Activated T-cell treated with anti-CD3 and anti-CD28 coated beads, Interleukin-2, amount 50 U/mL, for 1 hour (primary cell): Measurements from ENCODE around the gene HIBCH.
"Not testable (repeated sequence)": the region's sequence is repeated elsewhere in the genome, so short reads cannot be mapped to it uniquely, and the experiment has no call there.

ENCODE experiments used
- DNase-seq: peaks from one replicate; pipeline ENCODE4 v3.0.0-alpha.2; 2020

Gene HIBCH

GRCh38 chr2:190222745-190223144 lies 96.9 kb downstream of the HIBCH start:
- DNase-seq, result not testable (repeated sequence)

DNA sequence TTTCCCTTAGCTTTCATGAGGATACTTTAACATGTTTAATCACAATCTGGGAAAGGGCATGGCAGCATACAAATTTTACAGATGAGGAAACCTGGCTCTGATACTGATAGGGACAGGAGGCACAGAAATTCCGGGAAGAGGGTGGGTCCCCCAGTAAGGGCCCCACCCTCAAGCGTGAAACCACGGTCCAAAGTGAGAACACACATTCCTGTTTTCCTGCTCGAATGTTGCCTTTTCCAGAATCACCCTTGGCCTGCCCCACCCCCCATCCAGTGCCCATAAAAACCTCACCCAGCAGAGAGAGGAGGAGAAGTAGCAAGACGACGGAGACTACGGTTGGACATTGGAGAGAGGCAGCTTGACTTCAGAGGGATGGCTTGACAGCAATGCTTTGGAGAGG lies 98.2 kb downstream of the HIBCH start:
- no peak for DNase-seq

GRCh38 chr2:190219186-190219585 lies 100.4 kb downstream of the HIBCH start:
- DNase-seq, result no peak

DNA sequence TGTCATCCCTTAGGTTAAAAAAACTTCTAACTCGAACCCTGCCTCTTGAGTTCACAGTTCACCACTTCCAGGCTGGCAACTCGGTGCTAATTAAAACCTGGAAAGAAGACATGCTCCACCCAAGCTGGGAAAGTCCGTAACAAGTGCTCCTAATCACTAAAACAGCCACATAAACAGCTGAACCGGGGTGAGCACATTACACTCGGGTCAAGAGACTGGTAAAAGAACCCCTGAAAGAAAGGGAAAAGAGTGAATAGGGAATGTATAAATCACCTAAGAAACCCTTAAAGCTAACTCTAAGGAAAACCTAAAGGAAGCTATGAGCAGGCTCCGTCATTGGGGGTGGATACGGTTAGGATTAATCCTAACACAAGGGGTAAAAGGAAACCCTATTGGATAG lies 102.0 kb downstream of the HIBCH start:
- DNase-seq, result no peak

DNA sequence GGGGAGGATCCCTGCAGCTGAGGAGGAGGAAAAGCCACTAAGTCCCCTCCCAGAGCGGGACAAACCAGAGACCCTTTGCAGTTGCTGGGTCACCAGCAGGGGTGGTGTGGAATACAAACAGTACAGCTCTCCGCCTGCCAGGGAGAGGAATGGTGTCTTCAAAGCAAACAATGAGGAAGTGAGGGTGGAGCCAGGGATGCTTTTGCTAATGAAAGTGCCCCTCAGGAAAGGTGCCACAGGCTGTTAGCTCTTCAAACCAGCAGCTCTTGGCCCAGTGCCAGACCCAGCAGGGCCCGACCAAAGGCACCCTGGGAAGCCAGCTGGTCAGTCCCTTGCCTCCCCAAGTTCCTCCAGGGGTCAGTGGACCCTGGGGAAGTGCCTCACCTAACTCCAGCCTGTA lies 102.8 kb downstream of the HIBCH start:
- DNase-seq, result no peak

GRCh38 chr2:190215620-190216019 lies 104.0 kb downstream of the HIBCH start:
- DNase-seq, result no peak

DNA sequence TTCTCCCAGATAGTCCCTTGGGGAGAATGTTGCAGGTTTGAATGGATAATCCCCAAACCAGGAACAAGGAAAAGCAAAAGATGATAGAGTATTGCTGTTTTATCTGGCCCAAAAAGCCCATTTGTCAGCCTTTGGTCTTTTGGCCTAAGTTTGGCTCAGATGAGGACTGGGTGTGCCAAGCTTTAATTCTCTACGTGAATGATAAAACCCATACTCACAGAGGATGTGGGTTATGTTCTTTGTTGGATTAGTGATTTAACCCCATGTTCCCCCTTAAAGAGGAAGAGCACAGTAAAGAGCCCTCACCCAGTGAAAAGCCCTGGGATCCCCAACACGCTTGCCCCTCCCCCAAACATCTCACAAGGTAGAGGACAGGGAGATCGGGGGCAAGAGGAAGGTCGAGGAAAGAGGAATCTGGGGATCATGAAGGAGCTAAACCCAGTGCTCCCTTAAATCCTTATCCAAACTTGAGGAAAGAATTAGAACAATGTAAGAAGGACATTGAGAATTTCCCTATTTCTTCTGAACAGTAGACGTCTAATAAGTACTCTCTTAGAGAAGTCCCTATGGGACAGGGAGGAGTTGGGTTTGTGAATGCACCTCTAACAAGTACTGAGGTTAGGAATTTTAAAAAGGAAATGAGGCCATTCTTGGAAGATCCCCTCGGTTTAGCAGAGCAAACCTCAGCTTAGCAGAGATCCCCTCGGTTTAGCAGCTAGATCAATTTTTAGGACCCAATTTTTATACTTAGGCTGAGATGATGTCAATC lies 105.0 kb downstream of the HIBCH start:
- no peak for DNase-seq

GRCh38 chr2:190213441-190214335 lies 105.9 kb downstream of the HIBCH start:
- no peak for DNase-seq

DNA sequence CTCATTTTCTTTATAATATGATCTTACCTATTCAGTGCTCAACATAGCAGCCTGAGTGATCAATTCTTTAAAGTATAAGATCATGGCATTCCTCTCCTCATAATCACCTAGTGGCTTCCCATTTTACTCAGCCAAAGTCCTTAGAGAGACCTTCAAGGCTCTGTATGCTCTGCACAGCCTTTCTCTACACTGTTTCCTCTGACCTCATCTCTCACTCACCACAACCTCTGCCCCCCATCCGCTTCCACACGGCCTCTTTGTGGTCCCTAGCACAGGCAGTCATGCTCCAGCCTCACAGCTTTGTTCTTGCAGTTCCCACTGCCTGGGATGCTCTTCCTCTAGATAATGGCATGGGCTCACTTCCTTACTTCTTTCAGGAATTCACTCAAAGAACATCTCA lies 109.2 kb downstream of the HIBCH start:
- DNase-seq, result no peak

- no peak for DNase-seq
Observed at GRCh38 chr2:190209559-190209958, 110.1 kb downstream of the HIBCH start.

DNA sequence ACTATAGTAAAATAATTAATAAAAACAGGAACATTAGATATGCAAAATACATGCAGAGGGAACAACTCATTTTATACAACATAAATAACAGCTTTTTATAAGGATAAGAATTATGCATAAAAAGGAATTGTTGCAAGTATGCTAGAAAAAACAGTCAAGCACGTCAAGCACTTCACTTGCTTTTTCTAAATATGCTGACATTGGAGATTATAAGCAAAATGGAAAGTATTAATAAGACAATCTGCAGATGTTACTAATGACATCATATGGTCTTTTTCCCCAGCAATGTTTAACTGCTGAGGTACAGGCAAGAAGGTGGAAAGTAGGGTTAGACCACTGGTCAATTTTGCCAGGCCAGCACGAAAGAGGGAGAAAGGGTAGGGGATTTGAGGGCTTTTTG lies 111.7 kb downstream of the HIBCH start:
- DNase-seq, result no peak

GRCh38 chr2:190205657-190206056 lies 114.0 kb downstream of the HIBCH start:
- no peak for DNase-seq

- DNase-seq, result no peak
Observed at GRCh38 chr2:190202604-190203003, 117.0 kb downstream of the HIBCH start.

GRCh38 chr2:190202018-190202417 lies 117.6 kb downstream of the HIBCH start:
- no peak for DNase-seq

- DNase-seq, result no peak
Observed at GRCh38 chr2:190200603-190201002, 119.0 kb downstream of the HIBCH start.

GRCh38 chr2:190199530-190199929 lies 120.1 kb downstream of the HIBCH start:
- DNase-seq, result no peak

DNA sequence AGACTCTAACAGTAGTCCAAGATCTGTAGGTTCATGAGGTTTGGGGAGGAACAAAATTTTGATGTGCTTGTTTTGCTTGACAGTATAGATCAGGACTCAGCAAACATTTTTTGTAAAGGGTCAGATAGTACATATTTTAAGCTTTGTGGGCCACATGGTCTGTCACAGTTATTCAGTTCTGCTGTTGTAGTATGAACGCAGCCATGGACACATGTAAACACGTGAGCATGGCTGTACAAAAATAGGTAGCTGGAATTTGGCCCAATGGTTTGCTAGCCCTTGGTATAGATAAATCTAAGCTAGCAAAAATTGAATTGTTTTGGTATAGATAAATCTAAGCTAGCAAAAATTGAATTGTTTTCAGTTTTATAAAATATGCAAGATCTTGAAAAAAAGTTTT lies 120.5 kb downstream of the HIBCH start:
- DNase-seq, result no peak

DNA sequence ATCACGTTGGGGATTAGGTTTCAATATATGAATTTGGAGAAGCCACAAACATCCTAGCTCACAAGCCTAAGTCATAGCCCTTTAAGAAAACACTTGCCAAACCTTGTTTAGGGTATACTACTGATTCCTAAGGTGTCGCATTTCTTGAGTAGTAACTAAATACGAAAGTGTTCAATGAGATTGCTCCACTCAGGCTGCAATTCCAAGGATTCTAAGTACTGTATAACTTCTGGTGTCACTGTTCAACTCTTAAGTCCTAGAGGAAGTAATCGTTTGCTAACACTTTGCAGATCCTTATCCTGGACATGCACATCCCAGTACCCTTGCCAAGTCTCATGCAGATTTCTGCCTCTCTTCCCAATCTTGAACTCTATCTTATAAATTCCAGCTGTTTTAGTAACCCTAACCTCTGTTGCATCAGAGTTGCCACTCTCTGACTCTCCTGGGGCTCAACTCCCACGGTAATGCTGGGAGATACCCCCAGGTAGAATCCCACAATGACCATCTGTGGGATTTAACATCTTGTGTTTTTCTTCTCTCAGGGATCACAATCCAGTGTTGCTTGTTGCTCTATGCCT lies 122.4 kb downstream of the HIBCH start:
- DNase-seq, result no peak

GRCh38 chr2:190190507-190191162 lies 129.0 kb downstream of the HIBCH start:
- no peak for DNase-seq

DNA sequence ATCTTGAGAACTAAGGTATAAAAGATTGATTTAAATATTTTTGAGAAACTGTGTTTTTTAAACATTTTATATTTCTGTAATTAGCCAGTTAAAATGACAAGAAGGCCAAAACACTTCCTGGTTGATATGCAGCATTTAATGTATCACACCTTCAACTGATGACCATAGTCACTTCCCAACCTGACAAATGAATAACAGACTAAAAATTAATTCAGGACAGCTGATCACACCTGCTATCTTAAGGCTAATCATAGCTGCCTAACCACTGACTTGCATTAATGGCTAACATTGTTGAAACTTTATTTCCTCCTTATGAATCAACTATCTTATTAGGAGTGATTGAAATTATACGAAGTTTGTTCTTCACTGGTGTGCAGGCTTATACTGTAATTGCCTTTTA lies 131.3 kb downstream of the HIBCH start:
- no peak for DNase-seq

- no peak for DNase-seq
Observed at GRCh38 chr2:190186238-190186637, 133.4 kb downstream of the HIBCH start.

GRCh38 chr2:190185380-190185779 lies 134.2 kb downstream of the HIBCH start:
- DNase-seq, result no peak

DNA sequence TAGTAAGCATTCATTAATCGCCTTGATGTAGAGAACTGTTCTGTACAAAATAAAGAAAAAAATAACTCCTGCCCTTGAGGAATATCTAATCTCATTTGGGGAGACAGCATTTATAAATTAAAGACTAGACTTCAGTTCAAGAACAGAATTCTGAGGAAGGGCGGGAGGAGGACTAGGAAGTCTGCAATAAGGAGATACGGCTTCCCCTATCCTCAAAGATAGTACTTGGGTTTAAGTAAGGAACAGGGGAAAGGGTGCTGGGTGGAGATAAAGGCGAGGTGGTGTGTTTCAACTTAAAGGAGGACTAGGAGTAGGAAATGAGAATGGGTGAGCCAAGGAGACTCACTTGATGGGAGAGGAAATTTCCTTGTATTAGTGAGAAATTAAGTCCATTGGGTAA lies 135.2 kb downstream of the HIBCH start:
- DNase-seq, result no peak
